ENCODE results near the gene ITGA8.

GRCh38 chr10:15464381-15464780, 255.3 kb downstream of the ITGA8 start:
- TF ChIP-seq POLR2AphosphoS5 (IDR thresholded peaks at IDR 0.05), result no peak
- no peak for TF ChIP-seq CTCF (IDR thresholded peaks at IDR 0.05)

Data from stomach (tissue), 4 donors.